ENCODE data around the gene ARL5B.

- no peak for TF ChIP-seq POLR2A (IDR thresholded peaks at IDR 0.05; ENCODE audit: low read depth, low read length)
- no peak for TF ChIP-seq CTCF (conservative IDR thresholded peaks at IDR 0.05; ENCODE audit: low read depth, low read length)
- no peak for TF ChIP-seq USF2 (IDR thresholded peaks at IDR 0.05; ENCODE audit: low read depth, low read length)
- no peak for TF ChIP-seq BHLHE40 (IDR thresholded peaks at IDR 0.05; ENCODE audit: low read depth, low read length)
- TF ChIP-seq CHD1 (IDR thresholded peaks at IDR 0.05; ENCODE audit: low read depth, low read length), result no peak
- TF ChIP-seq MAFK (IDR thresholded peaks at IDR 0.05; ENCODE audit: low read depth, low read length), result no peak
- TF ChIP-seq RAD21 (IDR thresholded peaks at IDR 0.05; ENCODE audit: low read length), result no peak
- no peak for TF ChIP-seq MAZ (IDR thresholded peaks at IDR 0.05; ENCODE audit: borderline replicate concordance, low read depth, low read length)
- no peak for TF ChIP-seq SMC3 (IDR thresholded peaks at IDR 0.05; ENCODE audit: low read depth, low read length)
- no peak for TF ChIP-seq RFX5 (IDR thresholded peaks at IDR 0.05; ENCODE audit: low read depth, low read length)
- 0 out of 2 replicates have a peak, but pooled peaks have one; percentile 8 for TF ChIP-seq CEBPB (IDR thresholded peaks at IDR 0.05; ENCODE audit: low read depth, low read length)
Measured at GRCh38 chr10:18650404-18650997, 8.7 kb upstream of the ARL5B start.

Measured in IMR-90 (cell line).